K562 (cell line): ENCODE measurements around the gene EHMT2. TPM values are rescaled to one million over a fixed set of nuclear protein-coding genes. Genes with fewer than 3 reads are reported as not detected.

Experiments used
- BACH1 ChIP-seq: fragments of 200-800 bp; sonication (Bioruptor generic); IDR thresholded peaks from 2 replicates; pipeline ENCODE4 v1.6.1; 2016; ENCODE audit warnings: missing genetic modification characterization, missing compliant biosample characterization
- CGGBP1 ChIP-seq: fragments of 250-450 bp; sonication (Bioruptor Pico); IDR thresholded peaks from 2 replicates; pipeline ENCODE4 v1.9.0; 2021; ENCODE audit warnings: mild to moderate bottlenecking
- CHCHD3 ChIP-seq: fragments of 250-450 bp; sonication (Bioruptor Pico); IDR thresholded peaks from 2 replicates; pipeline ENCODE4 v2.1.2; 2022; ENCODE audit warnings: mild to moderate bottlenecking
- ETV1 ChIP-seq: fragments of 450-650 bp; conservative IDR thresholded peaks from 2 replicates; pipeline ENCODE4 v1.6.1; 2016; ENCODE audit warnings: missing genetic modification characterization, control low read depth, low read depth, missing compliant biosample characterization
- FIP1L1 ChIP-seq: fragments of 200-400 bp; formaldehyde crosslinking; IDR thresholded peaks from 2 replicates; pipeline ENCODE4 v1.6.1; 2018; ENCODE audit warnings: mild to moderate bottlenecking, low read depth, low read length; ENCODE audit not compliant: poor library complexity, severe bottlenecking
- FOSL1 ChIP-seq: fragments of 200-800 bp; sonication (Bioruptor generic); conservative IDR thresholded peaks from 2 replicates; pipeline ENCODE4 v1.6.1; 2016; ENCODE audit warnings: missing genetic modification characterization, missing compliant biosample characterization
- HDGF ChIP-seq: fragments of 450-650 bp; IDR thresholded peaks from 2 replicates; pipeline ENCODE4 v1.6.1; 2016
- MBD2 ChIP-seq: sonication (generic); IDR thresholded peaks from 2 replicates; pipeline ENCODE4 v1.6.1; 2016; ENCODE audit warnings: low read depth, borderline replicate concordance
- MTA3 ChIP-seq: fragments of 450-650 bp; formaldehyde crosslinking; IDR thresholded peaks from 2 replicates; pipeline ENCODE4 v1.6.1; 2017; ENCODE audit warnings: mild to moderate bottlenecking, borderline replicate concordance
- MYNN ChIP-seq, 2 experiments: sonication (generic); formaldehyde crosslinking in 1 of 2; IDR thresholded peaks; 2 replicates each; pipeline versions ENCODE4 v1.5.0 to v1.6.1; 2016 to 2020; ENCODE audit warnings: antibody characterized with exemption in 1 of 2, missing genetic modification reagents in 1 of 2
- NR1H2 ChIP-seq: sonication (generic); formaldehyde crosslinking; IDR thresholded peaks from 2 replicates; pipeline ENCODE4 v1.4.0; 2020; ENCODE audit warnings: mild to moderate bottlenecking, missing genetic modification reagents
- PREB ChIP-seq: sonication (generic); formaldehyde crosslinking; IDR thresholded peaks from 2 replicates; pipeline ENCODE4 v1.8.1; 2023; ENCODE audit warnings: mild to moderate bottlenecking, missing genetic modification reagents
- RHOXF2B ChIP-seq: fragments of 250-450 bp; sonication (Bioruptor Pico); conservative IDR thresholded peaks from 2 replicates; pipeline ENCODE4 v1.5.1; 2021
- RNF219 ChIP-seq: fragments of 250-450 bp; sonication (Bioruptor Pico); IDR thresholded peaks from 2 replicates; pipeline ENCODE4 v1.5.0; 2022; ENCODE audit warnings: mild to moderate bottlenecking
- SNRNP70 ChIP-seq: fragments of 200-400 bp; formaldehyde crosslinking; optimal IDR thresholded peaks from 2 replicates; pipeline ENCODE3; 2017; ENCODE audit warnings: low read depth, low read length
- STAT5B ChIP-seq: fragments of 250-450 bp; sonication (Bioruptor Pico); IDR thresholded peaks from 2 replicates; pipeline ENCODE4 v1.8.0; 2021; ENCODE audit warnings: mild to moderate bottlenecking, inconsistent platforms
- ZBTB33 ChIP-seq: sonication (generic); formaldehyde crosslinking; IDR thresholded peaks from 2 replicates; pipeline ENCODE4 v1.8.1; 2023; ENCODE audit warnings: mild to moderate bottlenecking, missing genetic modification reagents
- ZNF184 ChIP-seq: sonication (generic); formaldehyde crosslinking; IDR thresholded peaks from 2 replicates; pipeline ENCODE4 v1.5.0; 2020; ENCODE audit warnings: missing genetic modification reagents
- ZNF717 ChIP-seq: fragments of 250-450 bp; sonication (Bioruptor Pico); IDR thresholded peaks from 2 replicates; pipeline ENCODE4 v1.5.0; 2021
- ZNF778 ChIP-seq: fragments of 450-650 bp; formaldehyde crosslinking; IDR thresholded peaks from 2 replicates; pipeline ENCODE4 v1.4.0; 2020; ENCODE audit warnings: mild to moderate bottlenecking, moderate library complexity
- ZSCAN29 ChIP-seq: fragments of 450-650 bp; IDR thresholded peaks from 2 replicates; pipeline ENCODE4 v1.6.1; 2017
- polyA plus RNA-seq, 8 experiments: library from polyadenylated mRNA; depleted of rRNA in 4 of 8; stranded (reverse) in 5 of 8; unstranded in 3 of 8; fragments of >200 nt; fragmentation: Nextera tagmentation in 2 of 8; fragmentation: Illumina TruSeq in 1 of 8; extraction: Ambion mirVana in 2 of 8; extraction: Trizol in 1 of 8; gene quantifications; 2 replicates each; pipeline versions ENCODE4 v1.2.1 to v1.2.3, GENCODE V29; 2011 to 2014; ENCODE audit warnings: inconsistent platforms in 1 of 8, missing spikeins in 1 of 8
- total RNA-seq, 7 experiments: library from RNA; depleted of rRNA in 6 of 7; stranded (reverse); fragments of >200 nt in 6 of 7; fragmentation: Illumina TruSeq in 2 of 7; extraction: Trizol in 2 of 7; gene quantifications; 2 replicates each; pipeline versions ENCODE4 v1.2.1 to v1.2.3, GENCODE V29; 2011 to 2021; ENCODE audit warnings: low replicate concordance in 1 of 7
- TF ChIP-seq, protein P1 (sequence below): IDR thresholded peaks from 2 replicates; pipeline ENCODE4 v1.6.1; 2016; ENCODE audit warnings: missing genetic modification characterization, missing compliant biosample characterization

EHMT2 gene
- total and polyA plus RNA-seq, 9 of the 15 experiments (the other 6 are each of a cell fraction or from before 2014, with no cell fraction given): 2.1 to 63.8 (median 38.5) TPM

DNA sequence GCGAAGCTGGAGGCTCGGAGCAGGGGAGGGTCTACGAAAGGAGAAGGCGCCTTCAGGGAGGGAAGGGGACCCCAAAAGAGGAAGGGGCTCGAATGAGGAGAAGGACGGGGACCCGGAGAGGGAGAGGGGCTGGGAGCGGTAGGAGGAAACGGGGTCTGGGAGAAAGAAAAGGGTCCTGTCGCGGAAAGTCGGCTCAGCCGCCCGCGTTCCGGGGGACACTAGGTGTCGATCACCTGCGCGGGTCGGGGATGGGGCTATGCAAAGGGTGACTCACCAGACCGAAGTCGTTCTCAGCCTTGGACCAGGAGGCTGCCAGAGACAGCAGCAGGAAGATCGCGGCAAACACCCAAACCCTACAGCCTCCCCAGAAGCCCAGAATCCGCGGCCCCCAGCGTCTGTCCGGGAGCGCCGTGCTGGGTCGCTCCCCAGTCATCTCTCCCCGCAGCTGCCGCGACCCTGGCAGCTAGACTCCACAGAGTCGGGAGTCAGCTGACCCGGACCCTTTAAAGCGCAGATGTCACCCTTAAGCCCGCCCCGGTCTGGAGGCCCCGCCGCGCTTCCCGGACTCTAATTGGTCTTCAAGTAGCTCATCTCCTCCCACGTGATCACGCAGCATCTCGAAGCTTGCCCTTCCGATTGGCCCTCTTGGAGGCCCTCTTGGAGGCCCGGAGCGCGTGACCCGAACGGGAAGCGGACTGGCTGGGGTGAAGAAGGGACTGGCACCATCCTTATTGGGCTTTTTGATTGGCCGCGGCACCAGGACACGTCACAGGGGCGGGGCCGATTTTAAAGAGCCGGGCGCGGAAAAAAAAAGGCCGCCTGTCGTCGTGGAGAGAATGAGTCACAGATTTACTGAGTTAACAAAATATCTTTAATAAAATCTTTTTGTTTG, 34.9 kb downstream of the EHMT2 start, which contains the start of gene NEU1 (continued):
- TF ChIP-seq ZSCAN29 (no peak; the same call in 1 of the 2 replicates), MTA3 (peak; percentile 98), MYNN (IDR thresholded peaks at IDR 0.05) (peak; percentile 64), MYNN (CRISPR knock-in tag; IDR thresholded peaks at IDR 0.05) (no peak), SNRNP70 (no peak), CHCHD3 (CRISPR knock-in tag) (no peak), BACH1 (no peak), MBD2 (peak; percentile 92), STAT5B (CRISPR knock-in tag) (no peak), FOSL1 (tag) (peak; percentile 99), RNF219 (no peak), HDGF (no peak), PREB (CRISPR knock-in tag) (peak; percentile 99), ZBTB33 (0 out of 2 replicates have a peak, but pooled peaks have one; percentile 9), ZNF717 (CRISPR knock-in tag) (no peak), ETV1 (tag) (no peak), ZNF778 (CRISPR knock-in tag) (no peak), RHOXF2B (CRISPR knock-in tag) (no peak; the same call in 1 of the 2 replicates), FIP1L1 (peak; percentile 89), ZNF184 (CRISPR knock-in tag) (no peak), NR1H2 (CRISPR knock-in tag) (0 out of 2 replicates have a peak, but pooled peaks have one; percentile 79), CGGBP1 (CRISPR knock-in tag) (0 out of 2 replicates have a peak, but pooled peaks have one; percentile 37)
- TF ChIP-seq, protein P1, sequence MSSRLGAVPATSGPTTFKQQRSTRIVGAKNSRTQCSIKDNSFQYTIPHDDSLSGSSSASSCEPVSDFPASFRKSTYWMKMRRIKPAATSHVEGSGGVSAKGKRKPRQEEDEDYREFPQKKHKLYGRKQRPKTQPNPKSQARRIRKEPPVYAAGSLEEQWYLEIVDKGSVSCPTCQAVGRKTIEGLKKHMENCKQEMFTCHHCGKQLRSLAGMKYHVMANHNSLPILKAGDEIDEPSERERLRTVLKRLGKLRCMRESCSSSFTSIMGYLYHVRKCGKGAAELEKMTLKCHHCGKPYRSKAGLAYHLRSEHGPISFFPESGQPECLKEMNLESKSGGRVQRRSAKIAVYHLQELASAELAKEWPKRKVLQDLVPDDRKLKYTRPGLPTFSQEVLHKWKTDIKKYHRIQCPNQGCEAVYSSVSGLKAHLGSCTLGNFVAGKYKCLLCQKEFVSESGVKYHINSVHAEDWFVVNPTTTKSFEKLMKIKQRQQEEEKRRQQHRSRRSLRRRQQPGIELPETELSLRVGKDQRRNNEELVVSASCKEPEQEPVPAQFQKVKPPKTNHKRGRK (tag): peak; percentile 72
